ENCODE measurements around the gene SPAG16.

The SPAG16 gene

DNA sequence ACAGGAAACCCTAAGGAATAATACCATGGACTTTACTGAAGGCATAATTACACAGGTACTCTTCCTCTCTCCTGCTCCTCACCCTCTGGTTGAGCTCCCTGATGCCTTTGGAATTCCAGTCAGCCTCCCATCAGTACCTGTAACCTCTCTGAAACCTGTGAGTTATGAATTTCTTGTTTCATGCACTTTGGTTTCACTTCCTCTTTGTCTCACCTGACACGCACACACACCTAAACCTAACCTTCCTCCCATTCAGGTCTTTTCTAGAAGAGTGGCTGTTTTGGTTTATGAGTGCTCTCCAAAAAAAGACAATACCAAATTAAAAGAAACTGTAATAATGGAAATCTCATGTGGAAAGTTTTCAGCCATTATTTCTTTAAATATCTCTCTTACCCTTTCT is 675.3 kb downstream of the SPAG16 start:
- no peaks in the 10 kb centered on the region for H3F3A ChIP-seq (ENCODE audit: low read depth)
- no peaks in the 10 kb centered on the region for H3K36me3 ChIP-seq (ENCODE audit: insufficient read depth, low read length)
- H3K9ac ChIP-seq (ENCODE audit: low read depth, low read length, poor library complexity, severe bottlenecking), result no peak overlapping the region
- no peaks in the 10 kb centered on the region for H4K20me1 ChIP-seq (ENCODE audit: insufficient read depth, low read length, poor library complexity, severe bottlenecking)
- no peaks in the 10 kb centered on the region for H3K9me3 ChIP-seq (ENCODE audit: insufficient read depth, low read depth, low read length)
- no peaks in the 10 kb centered on the region for H3K9me2 ChIP-seq (replicated peaks; ENCODE audit: low read depth, low read length)
- no peaks in the 10 kb centered on the region for H3K79me2 ChIP-seq (ENCODE audit: insufficient read depth, low read length)
- TF ChIP-seq, protein P1, sequence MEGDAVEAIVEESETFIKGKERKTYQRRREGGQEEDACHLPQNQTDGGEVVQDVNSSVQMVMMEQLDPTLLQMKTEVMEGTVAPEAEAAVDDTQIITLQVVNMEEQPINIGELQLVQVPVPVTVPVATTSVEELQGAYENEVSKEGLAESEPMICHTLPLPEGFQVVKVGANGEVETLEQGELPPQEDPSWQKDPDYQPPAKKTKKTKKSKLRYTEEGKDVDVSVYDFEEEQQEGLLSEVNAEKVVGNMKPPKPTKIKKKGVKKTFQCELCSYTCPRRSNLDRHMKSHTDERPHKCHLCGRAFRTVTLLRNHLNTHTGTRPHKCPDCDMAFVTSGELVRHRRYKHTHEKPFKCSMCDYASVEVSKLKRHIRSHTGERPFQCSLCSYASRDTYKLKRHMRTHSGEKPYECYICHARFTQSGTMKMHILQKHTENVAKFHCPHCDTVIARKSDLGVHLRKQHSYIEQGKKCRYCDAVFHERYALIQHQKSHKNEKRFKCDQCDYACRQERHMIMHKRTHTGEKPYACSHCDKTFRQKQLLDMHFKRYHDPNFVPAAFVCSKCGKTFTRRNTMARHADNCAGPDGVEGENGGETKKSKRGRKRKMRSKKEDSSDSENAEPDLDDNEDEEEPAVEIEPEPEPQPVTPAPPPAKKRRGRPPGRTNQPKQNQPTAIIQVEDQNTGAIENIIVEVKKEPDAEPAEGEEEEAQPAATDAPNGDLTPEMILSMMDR (conservative IDR thresholded peaks at IDR 0.05; ENCODE audit: low read length), result no peak
- TF ChIP-seq EZH2phosphoT487 (IDR thresholded peaks at IDR 0.05; ENCODE audit: borderline replicate concordance), result no peak
- no peak overlapping the region for H3K4me3 ChIP-seq (ENCODE audit: low read length, poor library complexity, severe bottlenecking)
- no peaks in the 10 kb centered on the region for H3K4me1 ChIP-seq (ENCODE audit: insufficient read depth, low read length, poor library complexity, severe bottlenecking)
- no peaks in the 10 kb centered on the region for H3K27me3 ChIP-seq (ENCODE audit: insufficient read depth, low read length, poor library complexity, severe bottlenecking)
- no peak overlapping the region for H3K4me2 ChIP-seq (ENCODE audit: low read depth, low read length, poor library complexity, severe bottlenecking)
- H2AFZ ChIP-seq (ENCODE audit: low read length), result no peak overlapping the region

- Histone ChIP-seq H3F3A (ENCODE audit: low read depth) (no peaks in the 10 kb centered on the region), H2AFZ (ENCODE audit: low read length) (no peak overlapping the region), H4K20me1 (ENCODE audit: insufficient read depth, low read length, poor library complexity, severe bottlenecking) (no peaks in the 10 kb centered on the region), H3K9me3 (ENCODE audit: insufficient read depth, low read depth, low read length) (no peaks in the 10 kb centered on the region), H3K36me3 (ENCODE audit: insufficient read depth, low read length) (no peaks in the 10 kb centered on the region), H3K79me2 (ENCODE audit: insufficient read depth, low read length) (no peaks in the 10 kb centered on the region), H3K4me2 (ENCODE audit: low read depth, low read length, poor library complexity, severe bottlenecking) (no peak overlapping the region), H3K9ac (ENCODE audit: low read depth, low read length, poor library complexity, severe bottlenecking) (no peak overlapping the region), H3K4me1 (ENCODE audit: insufficient read depth, low read length, poor library complexity, severe bottlenecking) (no peaks in the 10 kb centered on the region), H3K4me3 (ENCODE audit: low read length, poor library complexity, severe bottlenecking) (no peak overlapping the region), H3K9me2 (replicated peaks; ENCODE audit: low read depth, low read length) (0 out of 2 replicates have a peak, but pooled peaks cover 3% of the 10 kb centered on the region), H3K27me3 (ENCODE audit: insufficient read depth, low read length, poor library complexity, severe bottlenecking) (no peaks in the 10 kb centered on the region)
- TF ChIP-seq, protein P1 (conservative IDR thresholded peaks at IDR 0.05; ENCODE audit: low read length), result no peak
- TF ChIP-seq EZH2phosphoT487 (IDR thresholded peaks at IDR 0.05; ENCODE audit: borderline replicate concordance), result no peak
Observed at GRCh38 chr2:213971536-213971935, 687.3 kb downstream of the SPAG16 start.

- TF ChIP-seq, protein P1 (conservative IDR thresholded peaks at IDR 0.05; ENCODE audit: low read length), result no peak
- no peak for TF ChIP-seq EZH2phosphoT487 (IDR thresholded peaks at IDR 0.05; ENCODE audit: borderline replicate concordance)
- Histone ChIP-seq H3K79me2 (ENCODE audit: insufficient read depth, low read length) (no peaks in the 10 kb centered on the region), H4K20me1 (ENCODE audit: insufficient read depth, low read length, poor library complexity, severe bottlenecking) (no peaks in the 10 kb centered on the region), H3K9me2 (replicated peaks; ENCODE audit: low read depth, low read length) (no peaks in the 10 kb centered on the region), H3F3A (ENCODE audit: low read depth) (no peaks in the 10 kb centered on the region), H3K27me3 (ENCODE audit: insufficient read depth, low read length, poor library complexity, severe bottlenecking) (no peaks in the 10 kb centered on the region), H3K4me1 (ENCODE audit: insufficient read depth, low read length, poor library complexity, severe bottlenecking) (no peaks in the 10 kb centered on the region), H3K4me2 (ENCODE audit: low read depth, low read length, poor library complexity, severe bottlenecking) (no peak overlapping the region), H2AFZ (ENCODE audit: low read length) (no peak overlapping the region), H3K9ac (ENCODE audit: low read depth, low read length, poor library complexity, severe bottlenecking) (no peak overlapping the region), H3K9me3 (ENCODE audit: insufficient read depth, low read depth, low read length) (no peaks in the 10 kb centered on the region), H3K36me3 (ENCODE audit: insufficient read depth, low read length) (no peaks in the 10 kb centered on the region), H3K4me3 (ENCODE audit: low read length, poor library complexity, severe bottlenecking) (no peak overlapping the region)
Observed at GRCh38 chr2:213980883-213981282, 696.6 kb downstream of the SPAG16 start.
